GM21529 (cell line): ENCODE results near the gene INTS1.

Source experiments
- ATAC-seq: cut with Tn5 transposase; IDR thresholded peaks from one replicate; pipeline ENCODE4 v1.9.1; 2021; ENCODE audit not compliant: unreplicated experiment

INTS1 gene

DNA sequence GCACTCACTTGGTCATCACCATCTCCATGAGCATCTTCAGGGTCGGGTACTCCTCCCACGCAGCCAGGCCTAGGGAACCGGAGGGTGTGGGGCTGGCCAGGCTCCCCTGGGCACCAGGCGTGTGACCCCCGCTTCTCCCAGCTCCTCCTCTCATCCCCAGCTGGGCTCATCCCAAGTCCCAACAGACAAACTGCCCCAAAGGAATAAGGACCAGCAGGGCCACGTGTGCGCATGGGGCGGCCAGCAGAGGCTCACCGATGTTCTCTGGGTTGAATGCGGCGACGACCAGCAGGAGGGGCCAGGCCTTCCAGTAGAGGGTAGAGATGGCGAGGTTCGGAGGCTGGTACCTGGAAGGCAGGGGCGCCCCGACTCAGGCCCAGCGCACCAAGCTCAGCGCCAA is 14.9 kb downstream of the INTS1 start:
- no peak for ATAC-seq

DNA sequence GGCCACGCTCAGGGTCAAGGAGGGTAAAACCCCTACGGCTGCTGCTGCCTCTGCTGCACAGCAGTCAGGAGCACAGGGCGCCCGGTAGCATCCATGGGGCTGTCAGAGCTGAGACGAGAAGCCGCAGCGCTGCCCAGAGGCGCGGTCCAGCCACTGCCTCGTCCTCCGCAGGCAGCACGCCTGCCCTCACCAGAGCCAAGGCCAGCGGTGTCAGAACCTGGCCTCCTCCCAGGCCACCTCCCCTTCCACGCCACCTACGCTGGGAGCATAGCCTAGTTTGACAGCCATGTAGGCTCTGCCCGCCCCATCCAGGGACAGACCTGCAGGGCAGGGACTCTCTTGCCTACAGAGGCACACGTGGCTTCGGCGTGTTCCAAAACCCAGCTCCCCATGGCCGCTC is 16.2 kb downstream of the INTS1 start:
- ATAC-seq = no peak

- ATAC-seq = no peak
Measured at GRCh38 chr7:1487466-1487865, 16.7 kb downstream of the INTS1 start.

DNA sequence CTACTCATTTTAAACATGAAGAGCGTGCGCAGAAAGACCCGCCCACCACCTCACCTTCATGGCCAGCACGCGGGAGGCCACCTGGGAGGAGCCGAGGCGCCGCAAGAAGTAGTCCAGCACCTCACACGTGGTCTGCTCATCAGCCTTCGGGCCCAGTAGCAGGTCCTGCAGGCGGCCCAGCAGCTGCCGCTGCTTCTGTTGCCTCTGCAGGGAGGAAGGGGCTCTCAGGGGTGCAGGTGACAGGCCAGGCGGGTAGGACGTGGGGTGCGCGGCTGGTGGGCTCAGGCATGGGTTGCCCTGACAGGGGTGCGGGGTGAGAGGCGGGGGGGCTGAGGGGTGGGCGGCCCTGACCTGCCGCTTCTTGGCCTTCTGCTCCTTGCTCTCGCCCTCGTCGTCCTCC is 17.6 kb downstream of the INTS1 start:
- ATAC-seq = no peak

- no peak for ATAC-seq
Measured at GRCh38 chr7:1485156-1485555, 19.0 kb downstream of the INTS1 start.

DNA sequence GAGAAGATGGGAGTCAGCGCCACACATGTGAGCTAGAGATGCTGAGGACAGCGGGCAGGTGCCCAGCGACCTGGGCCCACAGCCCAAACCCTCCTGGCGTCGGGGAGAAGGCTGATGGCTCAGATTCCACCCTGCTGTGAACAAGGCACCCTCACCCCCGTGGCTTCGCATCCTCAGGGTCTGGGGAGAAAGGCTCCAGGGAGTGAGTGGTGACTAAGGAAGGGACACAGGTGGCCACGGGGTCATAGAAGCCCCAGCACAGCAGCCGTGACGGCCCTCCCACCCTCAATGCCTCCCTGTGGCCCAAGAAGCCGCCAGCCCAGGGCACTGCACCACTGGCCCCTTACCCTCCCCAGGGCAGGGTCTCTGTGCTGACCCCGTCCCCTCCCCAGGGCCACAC is 19.6 kb downstream of the INTS1 start:
- ATAC-seq = no peak

DNA sequence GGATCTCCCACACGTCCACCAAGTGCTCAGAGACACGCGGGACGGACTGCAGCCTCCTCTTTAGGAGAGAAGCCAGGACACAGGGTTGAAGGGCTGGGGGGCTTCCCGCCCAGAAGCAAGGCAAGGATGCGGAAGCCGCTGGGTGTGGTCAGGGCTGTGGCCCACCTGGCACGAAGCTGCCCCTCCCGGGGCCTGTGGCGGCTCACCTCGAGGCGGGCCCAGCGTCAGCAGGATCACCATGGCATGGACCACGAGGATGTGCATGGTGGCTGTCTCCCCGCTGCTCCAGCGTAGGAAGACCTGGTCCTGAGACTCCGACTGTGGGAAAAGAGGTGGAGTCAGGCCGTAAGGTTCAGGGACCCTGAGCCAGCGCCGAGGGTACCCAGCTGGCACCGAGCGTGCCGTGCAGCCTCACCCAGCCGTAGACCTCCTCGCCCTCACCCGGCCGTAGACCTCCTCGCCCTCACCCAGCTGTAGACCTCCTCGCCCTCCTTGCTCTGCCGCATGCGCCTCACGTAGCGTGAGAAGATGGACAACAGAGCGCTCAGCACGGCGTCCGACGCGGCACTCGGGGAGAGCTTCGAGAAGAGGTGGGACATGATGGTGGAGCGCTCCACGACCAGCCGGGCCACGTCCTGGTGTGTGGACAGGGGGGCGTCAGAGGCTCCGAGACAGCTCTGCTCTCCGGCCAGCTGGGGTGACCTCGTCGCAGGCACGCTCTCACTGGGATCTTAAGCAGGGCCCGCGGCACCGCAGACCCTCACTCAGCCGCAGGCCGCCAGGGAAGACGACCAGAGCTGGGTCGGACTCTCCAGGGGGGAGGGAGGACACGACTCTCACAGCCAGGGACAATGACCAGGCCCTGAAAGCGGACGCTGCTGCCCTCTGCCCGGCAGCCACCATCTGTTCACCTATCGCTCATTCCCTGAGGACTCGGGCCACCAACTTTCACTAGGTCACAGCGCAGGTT is 20.4 kb downstream of the INTS1 start:
- no peak for ATAC-seq

DNA sequence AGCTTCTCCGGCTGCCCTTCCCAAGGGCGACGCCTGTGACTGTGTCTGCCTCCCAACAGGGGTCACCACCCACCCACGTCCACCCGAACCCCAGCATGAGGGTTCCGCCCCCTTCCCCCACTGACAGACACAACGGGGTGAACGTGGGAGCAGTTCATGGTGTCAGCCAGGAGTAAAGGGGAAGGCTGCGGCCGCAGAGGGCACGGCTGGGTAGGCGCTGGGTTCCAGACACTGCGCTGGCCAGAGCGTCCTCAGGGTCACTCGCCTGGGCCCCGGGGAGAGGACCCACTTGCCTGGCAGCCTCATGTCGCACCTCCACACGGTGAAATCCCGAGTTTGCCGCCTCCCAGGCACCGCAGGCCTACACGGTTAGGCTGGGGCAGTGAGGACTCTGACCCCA is 21.1 kb downstream of the INTS1 start:
- ATAC-seq = no peak

GRCh38 chr7:1481300-1481699 is 22.9 kb downstream of the INTS1 start:
- ATAC-seq = no peak

GRCh38 chr7:1480670-1481069 is 23.5 kb downstream of the INTS1 start:
- no peak for ATAC-seq

DNA sequence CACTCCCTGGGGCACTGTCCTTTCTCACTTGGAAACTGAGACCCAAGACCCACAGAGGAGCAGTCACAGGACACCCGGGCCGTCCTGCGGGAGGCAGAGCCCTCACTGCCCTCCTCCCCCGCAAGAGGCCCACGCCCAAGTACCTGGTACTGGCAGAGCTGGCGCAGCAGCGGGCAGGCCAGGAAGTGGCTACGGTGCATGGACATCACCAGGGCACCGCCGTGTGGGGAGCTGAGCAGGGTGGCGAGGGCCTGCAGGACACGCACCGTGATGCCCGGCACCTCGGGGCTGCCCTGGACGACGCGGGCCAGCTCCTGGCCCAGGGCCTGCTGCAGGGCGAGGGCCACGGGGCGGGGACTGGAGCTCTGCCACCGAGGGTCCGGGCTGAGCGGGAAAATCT is 24.9 kb downstream of the INTS1 start:
- no peak for ATAC-seq

- no peak for ATAC-seq
Measured at GRCh38 chr7:1478480-1478879, 25.7 kb downstream of the INTS1 start.

DNA sequence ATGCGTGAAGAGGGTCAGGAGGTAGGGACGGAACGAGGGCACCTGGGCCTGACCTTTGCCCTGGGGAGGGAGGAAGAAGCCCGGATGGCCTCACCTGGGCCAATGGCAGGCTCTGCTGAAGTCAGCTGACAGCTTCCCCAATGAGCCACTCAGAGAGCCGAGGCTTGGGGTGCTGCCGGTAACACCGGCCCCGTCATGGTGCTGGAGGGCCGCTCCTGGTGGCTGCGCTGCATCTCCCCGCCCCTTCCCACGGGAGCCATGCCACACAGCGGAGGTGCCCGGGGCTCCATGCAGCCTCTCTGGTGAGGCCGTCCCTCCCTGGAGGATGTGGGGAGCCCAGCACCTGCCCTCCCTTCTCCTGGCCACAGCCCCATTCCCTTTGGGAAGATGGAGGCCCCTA is 27.3 kb downstream of the INTS1 start:
- ATAC-seq = no peak

- ATAC-seq = no peak
Measured at GRCh38 chr7:1475991-1476390, 28.2 kb downstream of the INTS1 start.

DNA sequence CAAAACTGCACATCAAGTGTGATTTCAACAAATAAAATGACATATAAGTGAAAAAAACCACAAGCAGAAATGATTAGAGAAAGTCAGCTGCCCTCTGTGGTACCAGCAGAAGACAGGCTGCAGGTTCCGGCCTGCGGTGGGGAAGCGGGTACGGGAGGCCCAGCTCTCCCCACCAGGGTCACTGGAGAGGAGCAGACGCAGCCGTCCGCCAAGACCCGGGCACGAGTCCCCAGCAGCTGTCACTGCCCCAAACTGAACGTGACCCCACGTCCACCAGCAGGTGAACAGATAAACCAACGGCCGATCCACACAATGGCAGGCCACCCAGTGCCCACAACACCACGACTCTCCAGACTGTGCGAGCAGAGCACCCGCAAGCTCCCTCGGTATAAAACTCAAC is 28.8 kb downstream of the INTS1 start:
- no peak for ATAC-seq

DNA sequence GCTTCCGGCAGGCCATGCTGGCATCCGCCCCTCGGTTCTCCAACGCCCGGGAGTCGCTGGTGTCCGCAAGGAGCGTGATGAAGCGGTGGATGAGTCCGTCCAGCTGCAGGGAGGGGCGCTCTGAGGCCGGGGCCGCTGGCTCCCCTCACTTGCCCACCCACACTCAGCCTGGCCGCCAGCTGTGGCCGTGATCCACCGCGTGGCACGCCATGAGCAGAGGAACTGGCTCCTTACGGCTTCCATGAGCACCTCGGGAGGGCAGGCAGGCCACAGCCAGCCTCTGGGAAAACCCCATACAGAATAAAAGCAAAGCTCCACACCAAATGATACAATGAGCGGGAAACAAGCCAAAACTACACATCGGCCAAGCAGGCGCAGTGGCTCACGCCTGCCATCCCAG is 29.5 kb downstream of the INTS1 start:
- no peak for ATAC-seq

DNA sequence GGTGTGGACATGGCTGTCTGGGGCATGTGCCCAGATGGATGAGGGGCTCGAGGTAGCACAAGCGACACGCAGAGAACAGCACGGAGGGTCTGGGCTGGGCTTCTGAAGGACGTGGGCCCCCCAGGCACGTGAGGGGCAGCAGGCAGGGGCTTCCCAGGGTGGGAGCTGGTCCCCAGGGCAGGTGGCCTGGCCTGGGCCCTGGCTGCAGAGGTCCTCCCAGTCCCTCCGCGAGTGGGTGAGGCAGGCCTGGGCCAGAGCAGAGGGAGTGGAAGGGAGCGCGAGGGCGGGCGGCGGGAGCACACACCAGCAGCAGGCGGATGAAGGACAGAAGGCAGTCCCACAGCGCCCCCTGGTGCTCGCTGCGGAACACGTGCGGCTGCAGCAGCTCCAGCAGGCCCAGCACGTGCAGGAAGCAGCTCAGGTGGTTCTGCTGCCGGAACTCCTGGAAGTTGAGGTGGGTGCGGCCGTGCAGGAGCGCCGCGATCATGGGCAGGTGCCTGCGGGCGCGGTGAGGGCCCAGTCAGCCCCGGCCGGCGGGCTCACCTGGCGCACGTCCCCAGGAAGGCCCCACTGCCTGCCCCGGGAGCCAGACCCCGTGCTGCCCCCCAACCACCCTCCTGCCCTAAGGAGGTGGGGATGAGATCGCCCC is 30.2 kb downstream of the INTS1 start:
- ATAC-seq = peak; percentile 57

DNA sequence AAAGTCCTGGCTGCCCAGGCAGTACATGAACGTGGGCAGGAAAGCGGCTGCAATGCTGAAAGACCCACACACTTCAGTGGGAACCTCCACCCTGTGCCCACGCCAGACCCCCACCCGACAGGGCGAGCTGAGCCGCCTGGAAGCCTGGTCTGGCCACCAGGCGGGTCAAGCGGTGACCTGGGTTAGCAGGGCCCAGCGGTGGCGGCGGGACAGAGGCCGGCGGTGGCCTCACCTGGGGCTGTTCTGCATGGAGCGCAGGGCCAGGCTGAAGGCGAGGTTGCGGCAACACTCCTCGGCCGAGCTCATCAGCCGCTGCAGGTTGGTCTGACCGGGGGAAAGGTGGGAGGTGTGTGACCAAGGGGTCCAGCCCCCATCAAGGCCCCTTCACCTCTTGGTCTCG is 33.3 kb downstream of the INTS1 start:
- no peak for ATAC-seq

GRCh38 chr7:1468643-1469298 is 35.4 kb downstream of the INTS1 start:
- ATAC-seq = no peak

DNA sequence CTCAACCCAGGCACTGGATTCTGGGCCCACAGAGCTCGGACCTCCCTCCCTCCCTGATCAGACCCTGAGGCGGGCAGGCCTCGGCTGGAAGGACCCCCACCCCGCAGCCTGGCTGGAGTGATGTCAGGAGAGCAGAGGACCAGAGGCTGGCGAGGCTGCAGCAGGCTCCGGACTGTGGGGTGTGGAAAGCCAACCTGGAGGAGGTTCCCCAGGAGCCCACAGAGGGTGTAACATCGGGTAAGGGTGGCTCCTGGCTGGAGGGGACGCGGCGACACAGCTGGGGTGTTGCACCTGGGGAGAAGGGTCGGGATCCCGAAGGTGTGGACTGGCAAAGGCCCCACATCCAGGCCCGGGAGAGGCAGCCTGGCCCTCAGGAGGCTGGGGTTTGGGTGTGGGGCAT is 36.0 kb downstream of the INTS1 start:
- no peak for ATAC-seq

DNA sequence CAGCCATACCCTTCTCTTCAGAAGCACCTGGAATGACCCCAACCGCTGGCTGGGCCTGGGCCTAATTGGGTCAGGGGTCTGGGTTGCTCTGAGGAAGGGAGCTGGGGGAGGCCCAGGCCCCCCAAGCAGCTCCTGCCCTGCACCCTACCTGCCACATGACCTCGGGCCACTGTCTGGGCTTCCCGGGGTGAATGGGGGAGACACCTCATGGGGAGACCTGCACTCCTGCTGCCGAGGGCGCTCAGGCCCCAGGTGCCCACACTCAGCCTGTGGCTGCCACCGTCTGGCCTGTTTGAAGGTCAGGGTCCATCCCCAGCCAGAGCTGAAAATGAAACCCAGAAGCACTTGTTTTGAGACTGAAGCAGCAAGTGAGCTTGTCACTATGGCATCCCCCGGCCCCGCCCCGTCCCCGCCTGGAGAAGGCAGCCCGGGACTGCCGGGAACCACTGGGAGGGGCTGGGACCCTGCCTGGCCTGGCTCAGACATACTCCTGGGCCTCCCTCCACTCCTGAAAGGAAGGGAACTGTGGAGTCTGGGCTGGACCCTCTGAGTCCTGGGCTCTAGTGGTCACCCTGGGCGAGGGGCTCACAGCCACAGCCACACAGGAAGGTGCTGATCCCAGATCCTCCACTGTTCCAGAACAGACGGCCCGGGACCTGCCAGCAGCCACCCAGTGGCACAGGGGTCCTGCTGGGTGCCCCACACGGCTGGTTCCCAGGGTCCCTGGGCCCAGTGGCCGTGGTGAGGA is 37.5 kb downstream of the INTS1 start:
- ATAC-seq = no peak
